Erythroblast (primary cell): ENCODE data around the gene GMPR2.

ENCODE experiments used
- GATA1 ChIP-seq: IDR thresholded peaks from 2 replicates; pipeline ENCODE4 v1.6.1; 2011; ENCODE audit warnings: low read depth, mild to moderate bottlenecking, control low read depth, low read length, moderate library complexity
- POLR2A ChIP-seq: IDR thresholded peaks from 2 replicates; pipeline ENCODE4 v1.6.1; 2011; ENCODE audit warnings: mild to moderate bottlenecking, low read length

DNA sequence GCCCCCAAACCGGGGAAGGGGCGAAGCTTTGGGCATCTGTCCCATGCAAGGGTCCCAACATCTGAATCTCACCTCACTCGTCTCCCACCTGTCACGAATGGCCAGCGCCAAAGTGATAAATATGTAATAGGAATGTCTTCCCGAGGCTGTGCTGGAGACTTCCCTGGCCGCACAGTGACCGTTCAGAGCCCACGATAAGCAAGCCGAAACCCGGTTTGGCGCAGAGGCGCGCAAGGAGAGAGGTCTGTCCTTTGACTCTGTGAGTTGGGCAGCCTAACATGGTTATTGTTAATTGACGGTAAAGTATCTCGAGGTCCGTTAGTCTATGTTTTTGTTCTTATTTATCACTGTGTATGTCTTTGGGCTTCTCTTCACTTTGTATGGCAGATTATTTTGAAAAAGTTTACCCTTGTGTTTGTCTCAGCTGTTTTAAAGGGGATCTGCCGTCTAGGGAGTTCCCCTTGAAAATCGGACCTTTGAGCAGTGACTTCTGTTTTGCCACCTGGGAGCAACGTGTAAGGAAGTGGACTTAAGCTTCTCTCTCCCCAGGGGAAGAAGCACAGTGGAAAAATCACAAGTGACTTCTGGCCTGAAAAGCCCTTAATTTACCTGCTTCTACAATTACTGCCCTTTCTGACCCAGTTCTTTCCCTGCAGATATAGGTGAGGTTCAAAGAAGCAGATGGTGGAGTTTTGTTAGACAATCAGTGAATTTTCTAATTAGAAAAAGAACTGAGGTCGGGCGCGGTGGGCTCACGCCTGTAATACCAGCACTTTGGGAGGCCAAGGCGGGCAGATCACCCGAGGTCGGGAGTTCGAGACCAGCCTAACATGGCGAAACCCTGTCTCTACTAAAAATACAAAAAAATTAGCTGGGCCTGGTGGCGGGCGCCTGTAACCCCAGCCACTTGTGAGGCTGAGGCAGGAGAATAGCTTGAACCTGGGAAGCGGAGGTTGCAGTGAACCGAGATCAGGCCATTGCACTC is 36.4 kb upstream of the GMPR2 start:
- no peak for TF ChIP-seq POLR2A
- no peak for TF ChIP-seq GATA1
